HL-60 (cell line): ENCODE results near the gene A3GALT2.

ENCODE experiments used
- DNase-seq, 2 experiments: peaks; one replicate each; pipeline ENCODE4 v3.0.0-alpha.2; 2010 to 2020; ENCODE audit warnings: low read depth in 1 of 2, low spot score in 1 of 2
- H3K27ac ChIP-seq: fragments of 250-450 bp; sonication (Bioruptor Pico); replicated peaks from 2 replicates; pipeline ENCODE4 v1.5.1; 2020; ENCODE audit warnings: mild to moderate bottlenecking, moderate library complexity
- H3K27me3 ChIP-seq: fragments of 250-450 bp; sonication (Bioruptor Pico); 2 replicates; pipeline ENCODE4 v1.5.1; 2021; ENCODE audit warnings: mild to moderate bottlenecking, moderate library complexity; ENCODE audit not compliant: insufficient read depth, poor library complexity, severe bottlenecking
- H3K4me3 ChIP-seq: replicated peaks from 2 replicates; pipeline ENCODE4 v1.5.1; 2011; ENCODE audit warnings: mild to moderate bottlenecking, control low read depth, low read length; ENCODE audit not compliant: insufficient read depth
- CTCF ChIP-seq: IDR thresholded peaks from one replicate; pipeline ENCODE4 v1.5.1; 2011; ENCODE audit warnings: low read length, control low read depth, inconsistent platforms; ENCODE audit not compliant: insufficient read depth
- GABPA ChIP-seq: IDR thresholded peaks from 2 replicates; pipeline ENCODE4 v1.6.1; 2012; ENCODE audit warnings: low read depth
- POLR2AphosphoS5 ChIP-seq: IDR thresholded peaks from 2 replicates; pipeline ENCODE4 v1.6.1; 2012; ENCODE audit warnings: low read depth
- REST ChIP-seq: IDR thresholded peaks from 2 replicates; pipeline ENCODE4 v1.6.1; 2012; ENCODE audit warnings: low read depth; ENCODE audit not compliant: insufficient replicate concordance
- SPI1 ChIP-seq: IDR thresholded peaks from 2 replicates; pipeline ENCODE4 v1.6.1; 2012; ENCODE audit warnings: low read depth, mild to moderate bottlenecking, borderline replicate concordance

The A3GALT2 gene

GRCh38 chr1:33338048-33338439 lies 17.1 kb upstream of the A3GALT2 start:
- Histone ChIP-seq H3K4me3 (no peak overlapping the region), H3K27me3 (no peaks in the 10 kb centered on the region), H3K27ac (peak overlapping the region; percentile 61)
- no peak for DNase-seq
- TF ChIP-seq REST (no peak), SPI1 (no peak), GABPA (no peak), POLR2AphosphoS5 (no peak), CTCF (no peak)

GRCh38 chr1:33337441-33337840 lies 16.5 kb upstream of the A3GALT2 start:
- no peak for DNase-seq
- TF ChIP-seq CTCF (no peak), REST (no peak)
- H3K4me3 ChIP-seq: no peak overlapping the region
- H3K27ac ChIP-seq: no peak overlapping the region
- no peaks in the 10 kb centered on the region for H3K27me3 ChIP-seq

GRCh38 chr1:33336580-33336979 lies 15.7 kb upstream of the A3GALT2 start:
- H3K27me3 ChIP-seq: no peaks in the 10 kb centered on the region
- no peak overlapping the region for H3K4me3 ChIP-seq
- H3K27ac ChIP-seq: no peak overlapping the region
- TF ChIP-seq CTCF: no peak
- no peak for TF ChIP-seq REST
- TF ChIP-seq SPI1: no peak
- no peak for TF ChIP-seq POLR2AphosphoS5
- TF ChIP-seq GABPA: no peak
- DNase-seq: no peak
